ENCODE data around the gene SHKBP1.

GRCh38 chr19:40600570-40601133, 24.0 kb downstream of the SHKBP1 start:
- TF ChIP-seq CTCF (IDR thresholded peaks at IDR 0.05; ENCODE audit: low read depth, low read length): no peak
- TF ChIP-seq EZH2phosphoT487 (IDR thresholded peaks at IDR 0.05; ENCODE audit: low read depth): no peak

Data from OCI-LY3 (cell line).